ENCODE results near the gene NMUR1.

Gene NMUR1

GRCh38 chr2:231573698-231574421 is 43.6 kb upstream of the NMUR1 start:
- TF ChIP-seq FOXP2 (optimal IDR thresholded peaks at IDR 0.05; ENCODE audit: borderline replicate concordance, extremely low read depth, extremely low read length, insufficient read depth) (no peak), POLR2AphosphoS5 (IDR thresholded peaks at IDR 0.05; ENCODE audit: low read depth, low read length) (no peak), SIN3A (IDR thresholded peaks at IDR 0.05; ENCODE audit: borderline replicate concordance, insufficient read depth, low read length) (no peak), TAF1 (IDR thresholded peaks at IDR 0.05; ENCODE audit: borderline replicate concordance, insufficient read depth, low read length) (no peak), REST (IDR thresholded peaks at IDR 0.05; ENCODE audit: insufficient read depth in 1 of 2, low read depth in 2 of 2, low read length in 2 of 2) (no peak)

DNA sequence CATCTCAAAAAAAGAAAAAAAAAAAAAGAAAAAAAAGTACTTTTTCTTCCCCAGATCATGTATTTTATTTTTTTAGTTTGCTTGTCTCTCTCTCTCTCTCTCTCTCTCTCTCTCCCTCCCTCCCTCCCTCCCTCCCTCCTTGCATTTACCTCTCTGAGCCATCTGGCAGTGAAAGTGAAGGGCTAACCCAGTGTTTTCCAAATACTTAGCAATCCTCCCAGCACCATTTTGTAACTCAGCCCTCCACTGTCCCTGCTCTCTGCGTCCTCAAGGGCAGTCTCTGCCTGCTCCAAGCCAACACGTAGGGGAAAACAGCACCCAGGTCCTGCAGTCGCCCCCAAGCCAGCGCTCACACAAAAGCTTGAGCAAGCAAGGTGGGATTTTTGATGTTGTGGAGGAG is 42.9 kb upstream of the NMUR1 start:
- no peak for TF ChIP-seq TAF1 (IDR thresholded peaks at IDR 0.05; ENCODE audit: borderline replicate concordance, insufficient read depth, low read length)
- no peak for TF ChIP-seq POLR2AphosphoS5 (IDR thresholded peaks at IDR 0.05; ENCODE audit: low read depth, low read length)
- no peak for TF ChIP-seq FOXP2 (optimal IDR thresholded peaks at IDR 0.05; ENCODE audit: borderline replicate concordance, extremely low read depth, extremely low read length, insufficient read depth)
- no peak for TF ChIP-seq REST (IDR thresholded peaks at IDR 0.05; ENCODE audit: insufficient read depth in 1 of 2, low read depth in 2 of 2, low read length in 2 of 2)
- no peak for TF ChIP-seq SIN3A (IDR thresholded peaks at IDR 0.05; ENCODE audit: borderline replicate concordance, insufficient read depth, low read length)

DNA sequence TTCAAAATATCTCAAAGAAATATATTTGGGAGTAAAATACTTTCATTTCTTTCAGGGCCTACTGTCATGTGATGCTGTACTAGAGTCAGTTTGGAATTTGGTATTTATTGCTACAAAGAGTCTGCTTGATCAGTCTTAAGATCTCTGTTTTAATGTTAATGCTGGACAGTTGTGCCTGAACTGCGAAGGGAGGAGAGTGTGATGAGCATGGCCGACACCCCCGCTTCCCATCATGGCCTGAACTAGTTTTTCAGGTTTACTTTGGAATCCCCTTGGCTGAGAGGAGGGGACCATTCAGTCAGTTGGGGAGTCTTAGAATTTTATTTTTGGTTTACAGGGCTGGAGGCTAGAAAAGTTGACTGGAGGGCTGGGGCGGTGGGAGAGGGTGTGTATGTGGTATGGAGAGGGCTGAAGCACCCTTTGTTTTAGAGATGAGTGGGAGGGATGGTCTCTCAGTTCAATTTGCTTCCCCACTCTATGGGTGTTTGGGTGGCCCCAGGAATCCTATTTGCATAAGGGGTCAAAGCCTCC is 41.5 kb upstream of the NMUR1 start:
- no peak for TF ChIP-seq TAF1 (IDR thresholded peaks at IDR 0.05; ENCODE audit: borderline replicate concordance, insufficient read depth, low read length)
- TF ChIP-seq POLR2AphosphoS5 (IDR thresholded peaks at IDR 0.05; ENCODE audit: low read depth, low read length): no peak
- no peak for TF ChIP-seq REST (IDR thresholded peaks at IDR 0.05; ENCODE audit: insufficient read depth in 1 of 2, low read depth in 2 of 2, low read length in 2 of 2)
- no peak for TF ChIP-seq FOXP2 (optimal IDR thresholded peaks at IDR 0.05; ENCODE audit: borderline replicate concordance, extremely low read depth, extremely low read length, insufficient read depth)
- TF ChIP-seq SIN3A (IDR thresholded peaks at IDR 0.05; ENCODE audit: borderline replicate concordance, insufficient read depth, low read length): no peak

DNA sequence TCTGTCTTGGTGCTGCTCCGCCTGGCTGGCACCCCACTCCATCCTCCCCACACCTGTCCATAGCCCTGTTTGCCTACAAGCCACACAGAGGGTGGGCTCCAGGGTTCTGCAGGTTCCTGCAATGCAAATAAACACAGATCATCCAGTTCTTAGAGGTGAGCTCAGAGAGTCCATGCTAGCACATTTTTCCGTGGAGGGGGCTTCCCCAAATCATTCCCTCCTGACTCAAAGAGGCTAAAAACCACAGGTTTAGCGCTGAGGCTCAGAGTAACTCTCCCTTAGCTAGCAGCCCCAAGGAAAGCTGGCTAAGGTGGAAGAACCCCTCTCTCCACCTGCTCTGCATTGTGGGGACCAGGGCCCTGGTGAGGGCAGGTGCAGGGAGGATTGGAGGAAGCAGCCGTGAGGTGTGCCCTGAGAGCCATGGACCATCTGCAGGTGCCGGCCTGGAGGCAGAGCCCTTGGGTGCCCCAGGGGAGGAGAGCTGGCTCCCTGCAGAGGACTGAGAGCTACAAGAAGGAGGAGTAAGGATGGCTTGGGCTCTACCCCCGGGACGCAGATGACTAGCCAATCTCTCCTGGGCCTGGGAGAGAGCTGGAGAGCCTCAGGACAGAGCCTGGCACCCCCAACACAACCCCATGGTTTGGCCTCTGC is 38.7 kb upstream of the NMUR1 start:
- TF ChIP-seq FOXP2 (optimal IDR thresholded peaks at IDR 0.05; ENCODE audit: borderline replicate concordance, extremely low read depth, extremely low read length, insufficient read depth) (no peak), TAF1 (IDR thresholded peaks at IDR 0.05; ENCODE audit: borderline replicate concordance, insufficient read depth, low read length) (no peak), POLR2AphosphoS5 (IDR thresholded peaks at IDR 0.05; ENCODE audit: low read depth, low read length) (no peak), SIN3A (IDR thresholded peaks at IDR 0.05; ENCODE audit: borderline replicate concordance, insufficient read depth, low read length) (no peak), REST (IDR thresholded peaks at IDR 0.05; ENCODE audit: insufficient read depth in 1 of 2, low read depth in 2 of 2, low read length in 2 of 2) (no peak)
